Measurements from ENCODE around the gene RORB.
"Not testable (repeated sequence)": the region's sequence is repeated elsewhere in the genome, so short reads cannot be mapped to it uniquely, and the experiment has no call there.

Gene RORB

DNA sequence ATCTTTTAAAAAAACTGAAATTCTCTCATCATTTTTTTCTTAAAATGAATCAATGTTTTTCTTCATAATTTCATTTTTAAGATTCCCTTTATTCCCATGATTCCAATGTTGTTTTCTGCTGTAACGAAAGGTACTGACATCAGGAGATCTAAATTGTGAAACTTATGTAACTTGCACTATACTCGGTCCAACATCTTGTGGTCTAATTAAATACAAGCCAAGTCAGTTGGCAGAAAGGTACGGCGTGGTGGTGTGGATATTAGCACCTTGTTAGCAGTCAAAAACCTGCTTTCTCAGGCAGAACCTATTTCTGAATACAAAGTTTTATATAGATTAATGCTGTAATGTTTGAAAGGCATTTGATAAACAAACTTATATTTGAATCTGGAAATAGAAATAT, 20.1 kb downstream of the RORB start:
- DNase-seq = no peak

DNA sequence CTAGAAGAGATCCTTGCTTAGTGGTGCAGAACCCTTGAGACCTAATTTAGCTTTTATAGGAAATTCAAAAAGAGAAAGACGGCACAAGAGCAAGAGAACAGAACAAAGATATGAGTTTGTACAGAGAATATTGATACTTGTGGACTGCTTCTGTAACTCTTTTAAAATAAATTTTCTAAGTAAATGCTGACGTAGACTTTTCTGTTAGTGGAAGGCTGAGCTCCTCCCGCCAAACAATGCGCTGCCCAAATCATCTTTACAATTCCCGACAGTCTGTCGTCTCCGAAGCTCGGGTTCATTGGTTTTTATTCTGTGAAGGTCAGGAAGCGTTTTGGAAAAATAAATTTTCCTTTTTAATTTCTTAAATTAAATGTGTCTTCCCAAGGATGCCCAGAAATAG, 22.3 kb downstream of the RORB start:
- no peak for DNase-seq

DNA sequence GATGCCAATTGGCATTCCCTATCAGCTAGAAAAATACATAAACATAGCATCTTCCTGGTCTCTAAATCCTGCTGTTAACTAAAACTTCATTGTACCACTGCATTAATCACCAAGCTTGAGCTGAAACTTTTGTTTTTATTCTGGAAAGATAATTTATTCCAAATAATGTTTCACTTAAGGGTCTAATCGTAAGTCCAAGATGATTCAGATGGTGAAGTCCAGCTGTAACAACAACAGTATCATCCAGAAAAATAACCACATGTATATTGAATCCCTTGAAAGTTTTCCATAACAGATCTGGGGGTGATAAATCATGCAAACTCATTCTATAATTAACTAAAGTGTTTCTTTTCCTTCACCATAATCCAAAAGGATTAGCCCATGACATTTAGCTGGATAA, 23.9 kb downstream of the RORB start:
- DNase-seq = no peak

DNA sequence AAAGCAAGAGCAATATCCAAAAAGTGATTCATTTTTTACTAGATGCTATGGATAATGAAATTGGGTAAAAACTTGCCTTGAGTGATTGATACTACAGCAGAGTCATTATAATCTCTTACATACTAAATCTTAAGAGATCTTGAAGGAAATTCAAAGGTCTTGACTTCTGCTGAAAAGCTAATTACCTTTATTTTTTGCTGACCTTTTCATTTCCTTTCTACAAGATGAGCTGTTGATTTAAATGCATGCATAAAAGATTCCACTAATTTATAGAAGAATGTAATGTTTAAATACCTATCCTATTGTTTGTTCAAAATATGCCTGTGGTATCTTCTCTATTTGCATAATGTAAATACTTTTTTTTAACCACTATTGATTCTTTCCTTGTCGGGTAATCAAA, 27.2 kb downstream of the RORB start:
- DNase-seq = no peak

DNA sequence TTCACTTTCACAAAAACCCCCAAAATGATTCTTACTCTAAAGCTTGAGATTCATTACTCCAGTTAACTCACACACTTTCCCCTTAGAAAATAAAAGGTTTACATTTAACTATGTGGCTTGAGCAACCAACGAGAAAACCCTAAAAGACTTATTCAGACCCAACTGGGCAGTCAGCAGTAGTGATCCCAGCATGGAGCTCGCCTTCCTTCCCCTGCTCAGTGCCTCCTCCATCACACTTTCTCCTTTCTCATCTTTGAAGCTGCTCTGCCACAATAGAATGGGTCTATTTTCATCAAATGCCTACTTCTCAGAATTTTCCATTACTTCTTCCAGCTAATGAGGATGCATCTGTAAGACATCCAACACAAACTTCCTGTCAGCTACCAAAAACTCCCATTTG, 29.1 kb downstream of the RORB start:
- DNase-seq = no peak

DNA sequence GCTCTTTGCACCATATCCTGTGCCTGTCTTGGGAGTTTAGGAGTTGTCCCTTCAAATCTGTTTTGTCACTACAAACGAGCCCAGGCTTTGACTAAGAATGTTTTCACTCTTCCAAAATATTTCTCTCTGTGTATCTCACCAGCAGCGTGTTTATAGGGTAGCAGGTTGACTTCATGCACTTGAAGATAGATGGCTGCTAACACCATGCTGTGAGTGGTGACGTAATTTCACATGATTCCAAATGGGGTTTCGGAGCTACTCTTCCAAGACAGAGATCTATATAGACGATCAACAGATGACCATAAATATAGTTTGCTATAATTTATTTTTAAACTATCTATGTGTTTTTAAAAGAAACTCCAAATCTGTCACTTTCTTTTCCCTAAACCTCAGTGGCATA, 30.6 kb downstream of the RORB start:
- no peak for DNase-seq

DNA sequence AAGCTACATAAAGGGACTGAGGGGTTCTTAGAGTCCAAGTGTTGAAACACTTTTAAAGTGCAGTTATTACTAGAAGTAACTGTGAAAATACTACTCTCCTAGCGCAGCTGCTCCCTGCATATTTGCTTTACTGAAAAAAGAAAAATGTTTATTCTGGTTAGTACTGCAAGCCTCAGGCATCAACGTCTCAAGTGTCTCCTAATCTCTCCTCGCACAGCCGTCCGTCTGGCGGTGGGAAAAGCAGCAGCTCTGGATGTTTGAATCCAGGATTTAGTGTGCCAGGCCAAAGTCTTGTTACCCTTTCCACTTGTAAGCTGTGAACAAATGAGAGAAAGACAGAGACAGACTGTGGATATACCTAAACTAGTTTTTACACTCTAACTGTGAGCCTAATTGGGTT, 31.1 kb downstream of the RORB start:
- no peak for DNase-seq

DNA sequence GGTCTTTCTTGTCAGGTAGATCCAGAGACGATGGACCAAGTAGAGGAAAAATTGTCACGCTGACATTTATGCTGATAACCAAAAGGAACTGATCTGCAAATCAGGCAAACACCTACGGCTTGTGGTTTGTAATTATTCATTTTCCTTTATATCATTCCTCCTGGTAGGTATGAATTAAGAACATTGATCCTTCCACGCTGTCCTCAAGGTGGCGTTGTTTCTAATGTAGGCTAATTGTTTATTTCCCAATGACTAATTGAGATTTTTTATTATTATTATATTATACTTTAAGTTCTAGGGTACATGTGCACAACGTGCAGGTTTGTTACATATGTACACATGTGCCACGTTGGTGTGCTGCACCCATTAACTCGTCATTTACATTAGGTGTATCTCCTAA, 33.3 kb downstream of the RORB start:
- DNase-seq = not testable (repeated sequence)

DNA sequence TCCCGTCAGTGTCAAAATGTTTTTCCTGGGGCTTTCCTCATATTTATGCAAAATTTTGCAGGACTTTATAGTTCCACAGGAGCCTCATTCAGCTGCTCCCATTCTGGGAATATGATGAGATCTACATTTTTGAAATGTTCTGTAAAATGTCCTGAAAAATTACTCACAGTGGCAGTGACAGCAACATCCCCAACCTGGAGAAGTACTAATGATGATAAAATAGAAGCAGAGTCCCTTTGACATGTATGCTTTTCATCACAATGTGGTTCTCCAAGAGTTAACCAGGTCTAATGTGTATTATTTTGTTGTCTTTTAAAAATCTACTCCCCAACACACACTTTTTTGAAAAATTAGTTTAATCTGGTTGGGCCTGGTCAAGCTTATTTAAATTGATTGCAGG, 36.1 kb downstream of the RORB start:
- DNase-seq = no peak

DNA sequence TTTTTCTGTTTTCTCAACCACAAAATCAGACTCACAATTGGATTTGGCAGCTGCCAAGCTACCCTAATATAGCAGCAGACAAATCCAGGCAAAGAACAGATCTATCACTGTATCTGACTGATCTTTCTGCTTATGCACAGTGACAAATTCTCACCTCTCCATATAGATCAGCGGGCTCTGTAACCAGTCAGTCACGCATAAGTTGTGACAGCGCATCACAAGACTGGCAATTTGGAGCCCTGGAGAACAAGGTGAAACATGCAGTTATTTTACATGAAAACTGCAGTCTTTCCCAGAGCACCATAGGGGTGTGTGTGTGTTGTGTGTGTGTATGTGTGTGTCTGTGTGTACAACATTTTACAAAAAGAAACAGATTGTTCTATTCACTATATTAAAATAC, 37.7 kb downstream of the RORB start:
- no peak for DNase-seq

DNA sequence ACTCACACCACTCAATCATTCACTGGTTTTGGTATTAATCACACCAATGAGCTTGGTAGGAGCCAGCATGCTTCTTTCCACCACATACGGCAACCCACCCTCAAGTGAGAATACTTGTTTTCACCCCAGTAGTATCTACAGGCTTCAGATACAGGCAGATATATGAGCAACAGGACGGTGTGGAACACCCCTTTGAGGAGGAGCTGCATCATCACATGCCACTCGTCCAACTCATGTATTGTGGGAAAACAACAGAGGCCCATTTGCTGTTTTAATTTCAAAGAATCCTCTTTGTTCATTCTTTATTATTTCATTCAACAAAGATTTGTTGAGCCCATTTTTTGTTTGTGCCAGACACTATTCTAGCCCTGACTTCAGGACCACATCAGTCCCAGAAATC, 46.0 kb downstream of the RORB start:
- DNase-seq = no peak

DNA sequence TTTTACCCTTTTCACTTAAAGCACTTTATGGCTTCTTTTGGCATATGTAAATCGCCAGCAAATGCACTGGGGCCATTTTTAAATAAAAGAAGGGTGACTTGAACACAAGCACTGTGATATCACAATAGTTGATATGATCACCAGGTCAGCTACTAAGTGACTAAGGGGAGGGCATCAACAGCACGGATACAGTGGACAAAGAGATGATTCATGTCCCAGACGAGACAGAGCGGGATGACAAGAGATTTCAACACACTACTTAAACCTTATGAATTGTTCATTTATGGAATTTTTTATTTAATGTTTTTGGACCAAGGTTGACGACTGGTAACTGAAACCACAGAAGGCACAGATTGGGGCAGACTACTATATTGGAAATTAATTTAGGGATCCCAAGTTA, 54.1 kb downstream of the RORB start:
- no peak for DNase-seq

DNA sequence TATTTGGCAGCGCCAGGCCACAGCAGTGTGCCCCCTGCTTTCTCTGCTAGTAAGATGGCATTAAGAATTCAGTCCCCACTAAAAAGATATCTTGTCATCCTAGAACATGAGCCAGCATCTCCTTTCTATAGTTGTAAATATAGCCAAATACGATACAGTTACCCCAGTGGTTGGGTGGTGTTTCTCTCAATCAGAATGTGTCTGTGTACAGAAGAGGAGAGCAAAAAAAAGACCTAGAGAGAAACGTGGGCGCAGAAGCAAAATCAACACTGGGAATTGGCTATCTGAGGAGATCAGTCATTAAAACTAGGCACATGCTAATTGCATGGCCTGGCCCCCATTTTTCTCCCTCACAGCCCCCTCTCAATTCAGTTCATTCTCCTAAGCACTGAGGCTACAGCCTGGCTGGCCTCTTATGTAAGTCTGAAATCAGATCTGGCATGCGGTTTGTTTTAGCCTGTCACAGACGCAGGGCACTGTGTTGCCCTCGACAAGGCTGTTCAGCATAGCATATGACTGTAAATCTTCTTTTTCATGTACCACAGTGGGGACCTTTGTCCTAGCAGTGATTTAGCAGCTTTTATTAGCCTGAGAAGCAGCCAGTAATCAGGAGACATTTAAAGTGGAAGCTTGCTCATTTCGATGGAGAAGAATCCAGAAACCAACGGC, 57.8 kb downstream of the RORB start:
- DNase-seq = no peak

DNA sequence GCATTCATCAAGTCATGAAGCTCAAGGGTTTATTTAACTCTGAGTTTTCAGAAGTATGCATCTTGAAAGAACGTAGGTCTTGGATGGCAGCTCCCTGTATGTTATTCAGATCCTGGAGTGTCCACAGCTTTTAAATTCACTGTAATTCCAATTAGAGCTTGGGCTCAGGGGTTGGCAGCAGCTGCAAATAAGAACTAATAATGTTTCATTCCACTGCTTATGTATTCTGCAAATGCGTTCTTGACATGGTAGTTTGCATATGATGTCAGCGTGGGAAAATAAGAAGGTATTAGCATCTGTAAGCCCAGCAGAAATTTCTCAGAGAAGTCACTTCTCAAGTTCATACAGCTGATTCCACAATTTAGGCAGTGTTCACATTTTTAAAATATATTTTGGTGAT, 58.4 kb downstream of the RORB start:
- DNase-seq = no peak

DNA sequence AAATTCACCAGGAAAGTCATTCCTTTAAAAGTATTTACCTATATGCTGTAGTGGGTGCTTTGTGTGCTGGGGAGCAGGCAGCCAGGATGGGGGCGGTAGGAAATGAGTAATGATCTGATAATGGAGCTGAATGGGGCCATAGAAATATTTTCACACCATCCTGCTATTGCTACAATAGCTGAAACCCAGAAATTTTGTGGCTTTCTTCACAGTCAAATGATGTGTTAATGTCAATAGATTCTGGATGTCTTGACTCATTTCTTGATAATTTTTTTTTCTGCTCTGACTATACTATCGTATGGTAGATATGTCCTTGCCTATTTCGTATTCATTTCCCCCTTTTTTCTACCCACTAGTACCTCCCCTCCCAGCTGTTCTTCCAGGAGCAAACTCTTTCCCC, 59.5 kb downstream of the RORB start:
- DNase-seq = peak in 1 of 2 donors; percentile 10

DNA sequence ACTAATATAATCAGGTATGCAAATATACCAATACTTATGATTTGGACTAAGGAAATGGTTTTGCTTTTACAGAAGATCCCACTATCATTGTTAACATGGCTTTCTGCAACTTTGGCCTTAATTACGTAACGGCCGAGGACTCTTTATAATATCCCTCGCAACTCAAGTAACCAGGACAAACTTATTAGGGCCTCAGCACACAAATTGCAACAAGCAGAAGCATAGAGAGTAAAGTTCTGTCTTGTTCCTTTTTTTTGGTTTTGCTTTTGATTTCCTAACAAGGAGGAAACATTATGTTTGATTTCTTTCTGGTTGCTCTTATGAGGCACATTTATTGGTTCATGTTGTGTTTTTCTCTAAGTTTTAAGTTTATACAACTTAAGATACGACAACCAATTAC, 60.4 kb downstream of the RORB start:
- no peak for DNase-seq

DNA sequence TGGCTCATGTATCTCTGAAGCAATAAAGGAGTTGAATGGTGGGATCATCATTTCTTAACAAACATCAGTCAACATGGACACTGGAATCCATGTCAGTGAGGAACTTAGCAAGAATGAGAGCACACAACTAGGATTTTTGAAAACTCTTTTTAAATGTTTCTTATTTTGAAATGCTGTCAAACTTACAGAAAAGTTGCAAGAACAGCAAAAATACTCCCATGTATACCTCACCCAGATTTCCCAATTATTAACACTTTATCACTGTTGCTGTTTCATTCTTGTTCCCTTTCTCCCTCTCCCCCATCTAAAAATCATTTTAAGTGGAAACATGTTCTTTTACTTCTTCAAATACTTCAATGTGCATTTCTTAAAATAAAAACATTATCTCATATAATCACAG, 65.5 kb downstream of the RORB start:
- no peak for DNase-seq

DNA sequence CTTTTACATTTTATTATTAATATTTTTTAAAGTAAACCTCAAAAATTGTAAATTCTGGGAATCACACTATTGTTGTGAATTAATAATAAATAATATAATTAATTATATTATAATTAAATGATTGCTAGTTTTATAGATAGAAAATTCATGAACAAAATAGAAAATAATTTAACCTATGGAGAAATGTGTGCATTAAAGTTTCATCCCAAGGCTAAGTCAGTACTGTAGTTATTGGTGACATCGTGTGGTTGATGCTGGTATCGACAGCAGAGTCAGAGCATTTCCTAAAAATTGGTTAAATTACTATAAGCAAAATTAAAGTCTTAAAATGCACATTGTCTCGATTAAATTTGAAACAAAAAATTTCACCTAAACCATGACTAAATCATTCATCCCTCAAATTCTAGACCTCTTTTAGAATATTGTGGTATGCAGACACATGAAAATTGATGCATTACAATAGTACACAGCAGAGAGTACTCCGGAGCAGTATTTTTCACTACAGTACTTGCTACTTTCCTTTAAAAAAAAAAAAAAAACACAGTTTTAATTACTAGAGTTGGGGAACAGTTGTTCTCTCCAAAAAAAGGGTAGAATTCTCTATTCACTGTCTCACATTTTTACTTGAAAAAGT, 73.9 kb downstream of the RORB start:
- peak in 1 of 2 donors; percentile 22 for DNase-seq

DNA sequence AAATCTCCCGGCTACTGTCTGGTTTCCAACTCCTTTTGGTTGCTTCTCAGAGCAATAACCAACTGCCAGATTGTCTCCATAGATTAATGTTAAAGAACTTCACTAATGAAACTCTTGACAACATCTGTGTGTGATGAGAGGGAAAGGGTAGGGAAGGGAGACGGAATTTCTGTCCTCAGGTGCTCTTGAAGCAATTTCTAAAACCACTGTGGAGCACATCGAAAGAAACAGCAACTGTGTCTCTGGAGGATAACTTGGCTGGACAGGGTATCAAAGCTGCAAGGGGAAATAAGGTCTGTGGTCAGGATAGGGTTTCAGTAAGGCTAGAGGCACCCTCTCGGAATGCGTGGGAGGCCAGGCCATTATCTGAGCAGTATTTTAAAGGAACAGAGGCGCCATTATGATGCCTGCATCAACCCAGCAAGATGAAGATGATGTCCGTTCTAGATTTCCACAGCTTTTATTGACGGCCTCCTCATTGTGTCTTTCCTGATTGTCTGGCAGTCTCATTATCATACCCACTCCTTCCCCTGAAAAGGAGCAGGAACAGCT, 76.6 kb downstream of the RORB start:
- DNase-seq = no peak

DNA sequence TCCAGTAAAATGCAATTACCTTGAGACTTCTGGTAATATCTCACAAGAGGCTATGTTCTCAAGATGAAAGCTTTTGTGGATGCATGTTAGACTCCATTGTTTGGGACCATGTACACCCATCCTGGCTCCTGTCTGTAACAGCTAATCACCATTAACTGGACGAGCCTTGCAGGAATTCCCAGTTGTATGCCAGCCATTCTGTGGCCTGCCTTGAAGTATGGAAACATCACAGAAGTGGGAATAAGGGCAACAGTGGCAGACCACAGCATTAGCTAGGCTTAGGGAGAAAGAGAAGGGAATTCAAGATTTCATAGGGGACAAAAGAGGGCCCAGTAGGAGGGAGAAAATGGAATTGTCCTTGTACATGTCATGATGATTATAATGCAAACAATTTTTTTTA, 79.0 kb downstream of the RORB start:
- DNase-seq = no peak

DNA sequence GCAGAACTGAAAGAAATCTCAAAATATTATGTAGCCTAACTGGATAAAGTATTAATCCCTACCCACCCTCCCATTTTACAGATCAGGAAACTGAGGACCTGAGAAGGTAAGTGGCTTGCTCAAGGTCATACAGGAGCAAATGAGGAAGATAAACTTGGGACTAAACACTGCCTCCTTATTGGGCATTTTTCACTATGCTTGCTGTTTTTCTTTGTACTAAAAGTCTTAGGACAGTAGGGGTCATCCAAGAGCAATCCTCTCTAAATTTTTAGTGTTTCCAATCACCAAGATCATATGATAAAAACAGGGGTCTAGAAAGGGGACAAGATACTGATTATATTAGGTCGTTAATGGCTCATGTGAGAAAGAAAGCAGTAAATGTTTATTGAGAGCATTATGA, 80.8 kb downstream of the RORB start:
- no peak for DNase-seq

DNA sequence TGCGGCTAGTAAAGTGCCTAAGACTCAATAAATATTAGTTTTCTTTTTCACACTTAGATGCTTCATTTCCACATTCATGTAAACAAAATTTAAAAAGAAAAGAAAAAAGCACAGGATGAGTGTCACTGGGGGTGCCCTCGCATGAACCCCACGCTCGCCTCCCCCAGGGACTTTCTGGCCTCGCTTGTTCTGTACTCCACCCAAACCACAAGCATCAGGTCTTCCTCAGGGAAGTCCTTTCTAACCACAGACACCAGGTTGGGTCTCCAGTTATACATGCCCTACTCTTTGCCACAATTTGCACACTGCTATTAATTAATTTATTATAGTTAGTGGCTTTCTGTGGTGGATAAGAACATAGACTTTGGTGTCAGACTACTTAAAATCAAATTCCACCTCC, 92.4 kb downstream of the RORB start:
- no peak for DNase-seq

DNA sequence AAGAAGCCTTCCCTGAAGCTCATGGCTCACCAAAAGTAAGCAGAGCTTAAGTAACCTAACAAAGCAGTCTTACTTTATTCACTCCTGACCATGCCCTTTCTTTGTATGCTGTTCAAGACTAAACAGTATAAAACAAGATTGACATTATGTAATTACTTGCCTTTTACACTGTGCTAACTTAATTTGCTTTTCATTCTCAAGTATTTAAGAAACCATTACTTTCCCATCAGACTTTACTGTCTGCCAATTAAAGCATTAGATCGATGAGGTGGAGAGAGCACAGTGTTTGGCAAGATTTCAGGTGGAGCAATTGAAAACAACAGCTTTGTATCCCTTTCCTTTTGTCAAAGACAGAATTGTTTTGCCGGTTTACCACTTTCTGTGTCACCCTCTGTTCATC, 98.2 kb downstream of the RORB start:
- DNase-seq = no peak

DNA sequence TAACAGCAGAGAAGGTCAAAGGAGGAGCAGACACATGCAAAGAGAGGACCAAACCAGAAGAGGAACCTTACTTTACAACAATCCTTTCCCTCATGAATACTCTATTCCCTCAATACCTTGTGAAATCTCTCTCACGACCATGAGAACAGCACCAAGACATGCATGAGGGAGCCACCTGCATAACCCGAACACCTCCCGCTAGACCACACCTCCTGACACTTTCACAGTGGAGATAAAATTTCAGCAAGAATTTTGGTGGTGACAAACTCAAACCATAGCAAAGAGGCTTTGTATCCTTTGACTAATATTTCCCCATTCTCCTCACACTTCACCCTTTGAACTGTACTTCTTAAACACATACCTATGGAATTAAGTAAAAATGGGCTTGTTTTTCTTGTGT, 101.7 kb downstream of the RORB start:
- DNase-seq = no peak
